Activated CD4-positive, alpha-beta memory T cell treated with anti-CD3 and anti-CD28 coated beads for 36 hours (primary cell): ENCODE results near the gene RPRD1B. TPM values are rescaled to one million over a fixed set of nuclear protein-coding genes. Genes with fewer than 3 reads are reported as not detected.

Experiments used
- CTCF ChIA-PET: fragments of 350-600 bp; sonication (Branson Sonifier 250); formaldehyde crosslinking; loops from one replicate; lab custom pipeline; 2021; ENCODE audit warnings: antibody characterized with exemption, inconsistent platforms; lab: Charles Lee
- POLR2A ChIA-PET: fragments of 350-600 bp; sonication (Branson Sonifier 250); formaldehyde crosslinking; loops from one replicate; lab custom pipeline; 2021; ENCODE audit warnings: antibody characterized with exemption; lab: Charles Lee
- DNase-seq: peaks from one replicate; pipeline ENCODE4 v3.0.0-alpha.2; 2020
- H3K27ac Mint-ChIP-seq: one replicate; pipeline ENCODE4 v1.8.0; 2021; ENCODE audit warnings: mixed read lengths
- H3K27me3 Mint-ChIP-seq: one replicate; pipeline ENCODE4 v1.8.0; 2021; ENCODE audit warnings: mixed read lengths
- H3K36me3 Mint-ChIP-seq: one replicate; pipeline ENCODE4 v1.8.0; 2021; ENCODE audit warnings: mixed read lengths
- H3K4me1 Mint-ChIP-seq: one replicate; pipeline ENCODE4 v1.8.0; 2021; ENCODE audit warnings: low read depth, mixed read lengths
- H3K4me3 Mint-ChIP-seq: one replicate; pipeline ENCODE4 v1.8.0; 2021; ENCODE audit warnings: mild to moderate bottlenecking, mixed read lengths
- H3K9me3 Mint-ChIP-seq: one replicate; pipeline ENCODE4 v1.8.0; 2021; ENCODE audit warnings: mixed read lengths
- intact Hi-C: fragments of 100-400 bp; cut with micrococcal nuclease; formaldehyde crosslinking; loops from one replicate; pipeline ENCODE4 v1.15.1; 2023
- total RNA-seq, 2 experiments: library from RNA; stranded (reverse); gene quantifications; one replicate each; pipeline ENCODE4 v1.2.3, GENCODE V29; 2021

RPRD1B gene
- total RNA-seq, 2 experiments from 2014 or later: 26.2 to 28.9 TPM

GRCh38 chr20:38023181-38024001 lies 10.2 kb upstream of the RPRD1B start:
- intact Hi-C loops: no loop called here
- CTCF ChIA-PET: no interaction called here
- peaks cover 5% of the 10 kb centered on the region for H3K9me3 Mint-ChIP-seq
- H3K27me3 Mint-ChIP-seq: no peaks in the 10 kb centered on the region
- no peak overlapping the region for H3K27ac Mint-ChIP-seq
- POLR2A ChIA-PET: no interaction called here
- peaks cover 26% of the 10 kb centered on the region for H3K4me1 Mint-ChIP-seq
- peaks cover 27% of the 10 kb centered on the region for H3K36me3 Mint-ChIP-seq
- DNase-seq: no peak
- H3K4me3 Mint-ChIP-seq: no peak overlapping the region

- intact Hi-C loops: no loop called here
Measured at GRCh38 chr20:38024496-38024895, 9.1 kb upstream of the RPRD1B start.

GRCh38 chr20:38029453-38029852 lies 4.1 kb upstream of the RPRD1B start:
- H3K27me3 Mint-ChIP-seq: no peaks in the 10 kb centered on the region
- peaks cover 45% of the 10 kb centered on the region for H3K4me1 Mint-ChIP-seq
- intact Hi-C loops: no loop called here
- ChIA-PET POLR2A (no interaction called here), CTCF (interaction anchor here (1.0 kb wide), 1 partner anchor 9 kb away, joined by 3 read pairs; no protein-coding TSS in a partner anchor)
- no peak overlapping the region for H3K27ac Mint-ChIP-seq
- peaks cover 20% of the 10 kb centered on the region for H3K36me3 Mint-ChIP-seq
- no peak overlapping the region for H3K4me3 Mint-ChIP-seq
- DNase-seq: no peak
- H3K9me3 Mint-ChIP-seq: no peaks in the 10 kb centered on the region

More at GRCh38 chr20:38024496-38024895, 9.1 kb upstream of the RPRD1B start:
- H3K27ac Mint-ChIP-seq: no peak overlapping the region
- H3K4me3 Mint-ChIP-seq: no peak overlapping the region
- ChIA-PET POLR2A (no interaction called here), CTCF (no interaction called here)
- no peaks in the 10 kb centered on the region for H3K9me3 Mint-ChIP-seq
- peaks cover 22% of the 10 kb centered on the region for H3K36me3 Mint-ChIP-seq
- peaks cover 34% of the 10 kb centered on the region for H3K4me1 Mint-ChIP-seq
- no peak for DNase-seq
- no peaks in the 10 kb centered on the region for H3K27me3 Mint-ChIP-seq

GRCh38 chr20:38031957-38032356 lies 1.6 kb upstream of the RPRD1B start:
- POLR2A ChIA-PET: interaction anchor here (1.5 to 2.9 kb wide), 2 partner anchors 13 to 853 kb away, joined by 5 to 17 read pairs; no protein-coding TSS in a partner anchor
- Mint-ChIP-seq H3K36me3 (peaks cover 28% of the 10 kb centered on the region), H3K27ac (peak overlapping the region; percentile 98)

GRCh38 chr20:38032585-38033329 lies 789 bp upstream of the RPRD1B start:
- Mint-ChIP-seq H3K27me3 (no peaks in the 10 kb centered on the region), H3K27ac (peak overlapping the region; percentile 98), H3K36me3 (peaks cover 32% of the 10 kb centered on the region), H3K4me3 (peak overlapping the region; percentile 91), H3K9me3 (no peaks in the 10 kb centered on the region), H3K4me1 (peaks cover 70% of the 10 kb centered on the region)
- CTCF ChIA-PET: interaction anchor here (0.6 to 2.5 kb wide), 7 partner anchors 14 to 498 kb away, joined by 3 to 8 read pairs (median 3); no protein-coding TSS in a partner anchor
- intact Hi-C loops: loop anchor here (1.0 kb wide), 1 partner anchor 440 kb away; the partner anchor contains the start of gene RALGAPB
- DNase-seq: no peak
- POLR2A ChIA-PET: interaction anchor here (1.2 to 2.9 kb wide), 9 partner anchors 12 to 854 kb away, joined by 3 to 17 read pairs (median 6); partner anchors contain the start of gene SNHG17

More at GRCh38 chr20:38031957-38032356, 1.6 kb upstream of the RPRD1B start:
- DNase-seq: no peak
- CTCF ChIA-PET: interaction anchor here (1.3 to 1.5 kb wide), 2 partner anchors 42 to 497 kb away, joined by 3 to 4 read pairs; no protein-coding TSS in a partner anchor
- H3K9me3 Mint-ChIP-seq: no peaks in the 10 kb centered on the region
- H3K4me1 Mint-ChIP-seq: peaks cover 63% of the 10 kb centered on the region
- H3K27me3 Mint-ChIP-seq: no peaks in the 10 kb centered on the region
- intact Hi-C loops: no loop called here
- H3K4me3 Mint-ChIP-seq: peak overlapping the region; percentile 91

DNA sequence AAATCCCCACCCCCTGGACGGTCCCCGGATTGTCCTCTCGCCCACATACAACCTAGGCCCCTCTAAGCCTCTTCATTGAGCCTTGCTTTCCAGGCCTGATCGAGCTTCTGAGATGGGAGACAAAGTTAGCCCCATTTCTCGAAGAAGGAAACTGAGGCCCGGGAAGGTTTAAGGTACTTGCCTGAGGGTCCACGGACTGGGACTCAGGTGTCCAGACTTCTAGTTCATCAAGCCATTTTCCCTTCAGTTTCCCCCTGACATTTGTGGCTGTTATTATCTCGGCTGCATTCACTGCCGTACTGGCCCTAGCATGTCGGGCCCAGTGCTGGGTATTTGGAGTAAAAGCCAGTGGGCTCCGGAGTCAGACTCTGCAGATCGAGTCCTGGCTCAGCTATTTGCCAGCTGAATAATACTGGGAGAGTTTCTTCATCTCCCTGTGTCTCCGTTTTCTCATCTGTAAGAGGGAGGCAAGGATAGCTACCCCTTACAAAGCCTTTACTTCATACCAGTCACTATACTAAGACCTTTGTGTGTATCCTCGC lies 633 bp downstream of the RPRD1B start:
- H3K4me3 Mint-ChIP-seq: peak overlapping the region; percentile 91
- CTCF ChIA-PET: interaction anchor here (0.8 to 2.5 kb wide), 6 partner anchors 10 to 470 kb away, joined by 3 to 8 read pairs (median 4); no protein-coding TSS in a partner anchor
- H3K9me3 Mint-ChIP-seq: no peaks in the 10 kb centered on the region
- intact Hi-C loops: no loop called here
- POLR2A ChIA-PET: interaction anchor here (1.2 to 2.9 kb wide), 7 partner anchors 10 to 400 kb away, joined by 3 to 17 read pairs (median 7); partner anchors contain the start of gene SNHG17
- DNase-seq: no peak
- H3K4me1 Mint-ChIP-seq: peaks cover 64% of the 10 kb centered on the region
- H3K27ac Mint-ChIP-seq: peak overlapping the region; percentile 98
- H3K27me3 Mint-ChIP-seq: no peaks in the 10 kb centered on the region
- peaks cover 26% of the 10 kb centered on the region for H3K36me3 Mint-ChIP-seq

DNA sequence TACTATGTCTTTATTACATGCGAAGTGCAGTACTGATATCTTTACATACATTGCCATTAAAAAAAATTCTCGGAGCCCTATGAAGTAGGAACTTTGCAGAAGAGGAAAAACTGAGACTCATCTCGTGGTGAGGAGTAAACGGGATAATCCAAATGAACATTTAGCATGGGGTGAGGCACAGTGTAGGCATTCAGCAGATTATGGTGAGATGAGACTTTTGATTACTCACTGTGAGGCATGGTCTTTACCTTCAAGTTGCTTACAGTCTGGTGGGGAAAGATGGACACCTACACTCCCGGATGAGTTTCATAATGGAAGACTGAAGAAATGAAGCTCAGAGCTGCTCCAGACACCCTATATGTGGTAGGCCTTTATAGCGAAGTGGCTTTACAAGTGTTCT lies 1.4 kb downstream of the RPRD1B start:
- Mint-ChIP-seq H3K9me3 (no peaks in the 10 kb centered on the region), H3K36me3 (peaks cover 26% of the 10 kb centered on the region), H3K27me3 (no peaks in the 10 kb centered on the region), H3K27ac (peak overlapping the region; percentile 98), H3K4me3 (peak overlapping the region; percentile 91), H3K4me1 (peaks cover 59% of the 10 kb centered on the region)
- ChIA-PET CTCF (interaction anchor here (0.8 to 2.5 kb wide), 3 partner anchors 9 to 35 kb away, joined by 3 to 8 read pairs (median 3); no protein-coding TSS in a partner anchor), POLR2A (no interaction called here)
- DNase-seq: no peak
- intact Hi-C loops: no loop called here

DNA sequence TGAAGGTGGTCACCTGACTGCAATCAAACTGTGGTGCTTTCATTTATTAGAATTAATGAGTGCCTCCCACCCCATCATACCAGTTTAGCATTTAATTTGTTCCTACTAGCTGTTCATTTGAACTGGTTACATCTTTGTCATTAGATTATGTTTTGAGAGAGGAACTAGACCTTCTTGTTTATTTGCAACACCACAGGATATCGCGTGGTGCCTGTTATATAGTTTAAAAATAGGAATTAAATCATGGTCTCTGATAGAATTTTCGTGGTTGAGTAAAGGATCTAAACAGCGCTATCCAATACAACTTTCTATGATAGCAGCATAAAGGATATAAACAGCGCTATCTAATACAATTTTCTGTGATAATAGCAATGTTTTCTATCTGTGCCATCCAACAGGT lies 2.8 kb downstream of the RPRD1B start:
- intact Hi-C loops: no loop called here
- no peaks in the 10 kb centered on the region for H3K9me3 Mint-ChIP-seq
- H3K36me3 Mint-ChIP-seq: peaks cover 27% of the 10 kb centered on the region
- no peak overlapping the region for H3K27ac Mint-ChIP-seq
- H3K27me3 Mint-ChIP-seq: no peaks in the 10 kb centered on the region
- POLR2A ChIA-PET: no interaction called here
- CTCF ChIA-PET: no interaction called here
- H3K4me3 Mint-ChIP-seq: no peak overlapping the region
- H3K4me1 Mint-ChIP-seq: peaks cover 50% of the 10 kb centered on the region
- DNase-seq: no peak

- DNase-seq: no peak
- ChIA-PET POLR2A (interaction anchor here (0.6 kb wide), 1 partner anchor 182 kb away, joined by 5 read pairs; no protein-coding TSS in a partner anchor), CTCF (interaction anchor here (1.4 kb wide), 1 partner anchor 33 kb away, joined by 4 read pairs; no protein-coding TSS in a partner anchor)
- H3K4me1 Mint-ChIP-seq: peaks cover 52% of the 10 kb centered on the region
- peaks cover 38% of the 10 kb centered on the region for H3K36me3 Mint-ChIP-seq
- H3K27me3 Mint-ChIP-seq: no peaks in the 10 kb centered on the region
- H3K9me3 Mint-ChIP-seq: no peaks in the 10 kb centered on the region
- intact Hi-C loops: no loop called here
- H3K27ac Mint-ChIP-seq: no peak overlapping the region
- H3K4me3 Mint-ChIP-seq: no peak overlapping the region
Measured at GRCh38 chr20:38040276-38040675, 6.7 kb downstream of the RPRD1B start.

GRCh38 chr20:38043512-38044300 lies 10.2 kb downstream of the RPRD1B start:
- intact Hi-C loops: loop anchor here (2.0 kb wide), 1 partner anchor 43 kb away; no protein-coding TSS in a partner anchor
- peak; percentile 46 for DNase-seq
- ChIA-PET CTCF (interaction anchor here (1.0 to 1.6 kb wide), 4 partner anchors 9 to 142 kb away, joined by 3 to 11 read pairs (median 3); no protein-coding TSS in a partner anchor), POLR2A (interaction anchor here (0.5 to 2.3 kb wide), 3 partner anchors 9 to 355 kb away, joined by 3 to 17 read pairs (median 4); partner anchors contain the start of genes RPRD1B and TTI1)
- H3K4me3 Mint-ChIP-seq: no peak overlapping the region
- H3K27me3 Mint-ChIP-seq: no peaks in the 10 kb centered on the region
- peaks cover 31% of the 10 kb centered on the region for H3K36me3 Mint-ChIP-seq
- peaks cover 46% of the 10 kb centered on the region for H3K4me1 Mint-ChIP-seq
- no peaks in the 10 kb centered on the region for H3K9me3 Mint-ChIP-seq
- H3K27ac Mint-ChIP-seq: no peak overlapping the region
